SK-N-MC (cell line): Measurements from ENCODE around the gene DCAF11.

Experiments used
- DNase-seq: peaks from one replicate; pipeline ENCODE4 v3.0.0-alpha.2; 2011; ENCODE audit warnings: low read depth, low spot score
- H3K27ac ChIP-seq: fragments of 200-600 bp; sonication (generic); 2 replicates; pipeline ENCODE4 v1.5.1; 2016; ENCODE audit warnings: mixed run types
- H3K36me3 ChIP-seq: fragments of 200-600 bp; sonication (generic); 2 replicates; pipeline ENCODE4 v1.6.1; 2017; ENCODE audit warnings: antibody characterized with exemption, low read length, mixed read lengths; ENCODE audit not compliant: insufficient read depth
- H3K4me3 ChIP-seq: fragments of 200-600 bp; sonication (generic); 2 replicates; pipeline ENCODE4 v1.5.1; 2016
- H3K9ac ChIP-seq: fragments of 200-600 bp; sonication (generic); 2 replicates; pipeline ENCODE4 v1.8.0; 2017; ENCODE audit warnings: mixed run types, mixed read lengths; ENCODE audit not compliant: insufficient read length
- H3K9me3 ChIP-seq: fragments of 200-600 bp; sonication (generic); 2 replicates; pipeline ENCODE4 v1.6.1; 2017; ENCODE audit warnings: low read depth, mild to moderate bottlenecking, antibody characterized with exemption, low read length, moderate library complexity, mixed read lengths
- EZH2 ChIP-seq: fragments of 200-600 bp; sonication (generic); IDR thresholded peaks from one replicate; pipeline ENCODE4 v1.6.1; 2017; ENCODE audit warnings: antibody characterized with exemption
- FOXP2 ChIP-seq: optimal IDR thresholded peaks from 2 replicates; pipeline ENCODE3; 2011; ENCODE audit warnings: mild to moderate bottlenecking, moderate library complexity; ENCODE audit not compliant: insufficient read depth; ENCODE audit errors: extremely low read length, control extremely low read depth
- POLR2AphosphoS5 ChIP-seq: IDR thresholded peaks from 2 replicates; pipeline ENCODE4 v1.6.1; 2012; ENCODE audit warnings: mild to moderate bottlenecking, low read depth, low read length, borderline replicate concordance

Gene DCAF11

GRCh38 chr14:24075485-24076301, 38.9 kb upstream of the DCAF11 start:
- TF ChIP-seq POLR2AphosphoS5, result no peak
- TF ChIP-seq EZH2, result no peak
- TF ChIP-seq FOXP2, result no peak

GRCh38 chr14:24076302-24076601, 38.3 kb upstream of the DCAF11 start:
- Histone ChIP-seq H3K4me3 (no peak overlapping the region), H3K36me3 (no peaks in the 10 kb centered on the region), H3K27ac (no peak overlapping the region), H3K9me3 (no peaks in the 10 kb centered on the region), H3K9ac (no peak overlapping the region)
- TF ChIP-seq FOXP2 (no peak), EZH2 (no peak), POLR2AphosphoS5 (no peak)
- DNase-seq, result no peak

More at GRCh38 chr14:24075485-24076301, 38.9 kb upstream of the DCAF11 start:
- Histone ChIP-seq H3K9me3 (no peaks in the 10 kb centered on the region), H3K4me3 (no peak overlapping the region), H3K9ac (no peak overlapping the region), H3K36me3 (no peaks in the 10 kb centered on the region), H3K27ac (no peak overlapping the region)
- DNase-seq, result no peak

GRCh38 chr14:24077086-24077485, 37.5 kb upstream of the DCAF11 start:
- no peak for DNase-seq
- TF ChIP-seq FOXP2 (no peak), POLR2AphosphoS5 (no peak), EZH2 (no peak)
- Histone ChIP-seq H3K9ac (no peak overlapping the region), H3K9me3 (no peaks in the 10 kb centered on the region), H3K36me3 (no peaks in the 10 kb centered on the region), H3K27ac (no peak overlapping the region), H3K4me3 (no peak overlapping the region)

GRCh38 chr14:24078146-24078545, 36.4 kb upstream of the DCAF11 start:
- no peaks in the 10 kb centered on the region for H3K36me3 ChIP-seq
- H3K4me3 ChIP-seq, result no peak overlapping the region
- H3K9ac ChIP-seq, result no peak overlapping the region
- H3K27ac ChIP-seq, result no peak overlapping the region
- H3K9me3 ChIP-seq, result no peaks in the 10 kb centered on the region
- TF ChIP-seq EZH2 (no peak), FOXP2 (no peak), POLR2AphosphoS5 (no peak)
- no peak for DNase-seq

GRCh38 chr14:24079491-24080141, 35.0 kb upstream of the DCAF11 start:
- no peaks in the 10 kb centered on the region for H3K9me3 ChIP-seq
- TF ChIP-seq POLR2AphosphoS5, result no peak
- TF ChIP-seq FOXP2, result no peak
- TF ChIP-seq EZH2, result no peak
- no peak overlapping the region for H3K9ac ChIP-seq
- no peaks in the 10 kb centered on the region for H3K36me3 ChIP-seq
- no peak for DNase-seq
- H3K27ac ChIP-seq, result no peak overlapping the region
- no peak overlapping the region for H3K4me3 ChIP-seq

GRCh38 chr14:24080142-24080530, 34.4 kb upstream of the DCAF11 start:
- H3K36me3 ChIP-seq, result no peaks in the 10 kb centered on the region
- H3K9me3 ChIP-seq, result no peaks in the 10 kb centered on the region
- no peak overlapping the region for H3K4me3 ChIP-seq
- no peak for DNase-seq
- no peak overlapping the region for H3K9ac ChIP-seq
- no peak overlapping the region for H3K27ac ChIP-seq
- TF ChIP-seq EZH2 (no peak), FOXP2 (no peak), POLR2AphosphoS5 (no peak)

DNA sequence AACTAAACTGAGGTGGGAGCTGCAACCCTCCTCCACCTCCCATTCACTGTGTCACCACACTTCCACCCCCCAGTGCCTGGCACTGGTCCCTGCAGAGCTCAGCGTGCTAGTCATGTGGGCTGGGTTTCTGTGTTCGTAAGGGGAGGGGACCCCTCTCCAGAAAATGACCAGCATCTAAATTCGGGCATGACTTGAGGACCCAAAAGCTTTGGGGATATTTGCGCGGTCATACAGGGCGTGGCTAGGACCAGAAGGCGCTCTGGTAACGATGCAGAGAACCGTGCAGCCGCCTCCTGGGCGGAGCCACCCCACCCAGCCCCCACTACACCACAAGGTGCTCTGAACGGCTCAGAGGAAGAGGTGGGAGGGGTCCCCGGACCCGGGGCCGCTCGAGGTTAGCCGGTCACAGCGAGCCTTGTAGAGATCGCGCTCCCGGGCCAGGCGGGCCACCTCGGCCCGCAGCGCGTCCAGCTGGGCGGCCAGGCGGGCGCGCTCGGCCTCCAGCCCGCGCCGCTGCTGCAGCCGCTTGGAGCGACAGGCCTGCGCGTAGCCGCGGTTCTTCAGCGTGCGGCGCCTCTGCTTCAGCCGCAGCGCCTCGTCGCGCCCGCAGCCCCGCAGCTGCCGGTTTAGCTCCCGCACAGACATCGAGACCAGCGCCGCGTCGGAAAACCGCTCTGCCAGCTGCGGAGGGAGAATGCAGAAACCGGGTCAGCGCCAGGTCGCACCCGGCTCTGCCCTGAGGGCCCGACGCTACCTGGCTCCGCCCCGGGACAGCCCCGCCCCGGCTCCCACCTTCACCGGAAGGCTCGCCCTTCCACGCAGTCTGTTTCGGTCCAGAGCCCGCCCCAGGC, 33.5 kb upstream of the DCAF11 start:
- H3K36me3 ChIP-seq, result no peaks in the 10 kb centered on the region
- H3K4me3 ChIP-seq, result peak overlapping the region; percentile 74
- peak overlapping the region; percentile 51 for H3K9ac ChIP-seq
- no peak overlapping the region for H3K27ac ChIP-seq
- TF ChIP-seq FOXP2 (no peak), EZH2 (no peak), POLR2AphosphoS5 (no peak)
- no peaks in the 10 kb centered on the region for H3K9me3 ChIP-seq
- no peak for DNase-seq

DNA sequence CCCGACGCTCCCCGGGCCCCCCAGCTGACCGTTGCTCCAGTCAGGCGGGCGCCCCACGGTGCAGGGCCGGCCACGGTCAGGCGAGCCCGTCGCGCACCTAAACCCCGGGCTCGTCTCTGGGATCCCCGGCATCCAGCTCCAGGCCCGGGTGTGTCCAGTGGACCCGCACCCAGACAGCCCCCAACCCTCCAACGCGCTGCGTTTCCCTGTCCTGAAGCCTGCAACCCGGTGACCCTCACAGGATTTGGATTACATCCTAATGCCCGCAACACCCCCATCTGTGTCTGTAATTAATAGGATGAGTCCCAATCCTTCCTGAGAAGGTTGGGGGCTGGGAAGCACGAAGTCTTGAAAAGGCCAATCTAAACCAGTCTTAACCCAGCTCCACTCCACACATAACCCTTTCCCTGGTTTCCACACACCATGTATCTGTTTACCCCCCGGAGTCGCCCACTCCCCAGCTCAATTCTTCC, 32.8 kb upstream of the DCAF11 start:
- no peaks in the 10 kb centered on the region for H3K36me3 ChIP-seq
- no peak overlapping the region for H3K27ac ChIP-seq
- TF ChIP-seq FOXP2 (no peak), POLR2AphosphoS5 (no peak), EZH2 (no peak)
- H3K9ac ChIP-seq, result no peak overlapping the region
- DNase-seq, result no peak
- H3K9me3 ChIP-seq, result no peaks in the 10 kb centered on the region
- H3K4me3 ChIP-seq, result peak overlapping the region; percentile 74
